ENCODE results near the gene FBXL19.

The FBXL19 gene

GRCh38 chr16:30996324-30996984 is 73.1 kb downstream of the FBXL19 start:
- Histone ChIP-seq H3K4me1 (ENCODE audit: control insufficient read depth, low read length) (peaks cover 7% of the 10 kb centered on the region), H3K27ac (ENCODE audit: low read depth, low read length) (no peak overlapping the region)

DNA sequence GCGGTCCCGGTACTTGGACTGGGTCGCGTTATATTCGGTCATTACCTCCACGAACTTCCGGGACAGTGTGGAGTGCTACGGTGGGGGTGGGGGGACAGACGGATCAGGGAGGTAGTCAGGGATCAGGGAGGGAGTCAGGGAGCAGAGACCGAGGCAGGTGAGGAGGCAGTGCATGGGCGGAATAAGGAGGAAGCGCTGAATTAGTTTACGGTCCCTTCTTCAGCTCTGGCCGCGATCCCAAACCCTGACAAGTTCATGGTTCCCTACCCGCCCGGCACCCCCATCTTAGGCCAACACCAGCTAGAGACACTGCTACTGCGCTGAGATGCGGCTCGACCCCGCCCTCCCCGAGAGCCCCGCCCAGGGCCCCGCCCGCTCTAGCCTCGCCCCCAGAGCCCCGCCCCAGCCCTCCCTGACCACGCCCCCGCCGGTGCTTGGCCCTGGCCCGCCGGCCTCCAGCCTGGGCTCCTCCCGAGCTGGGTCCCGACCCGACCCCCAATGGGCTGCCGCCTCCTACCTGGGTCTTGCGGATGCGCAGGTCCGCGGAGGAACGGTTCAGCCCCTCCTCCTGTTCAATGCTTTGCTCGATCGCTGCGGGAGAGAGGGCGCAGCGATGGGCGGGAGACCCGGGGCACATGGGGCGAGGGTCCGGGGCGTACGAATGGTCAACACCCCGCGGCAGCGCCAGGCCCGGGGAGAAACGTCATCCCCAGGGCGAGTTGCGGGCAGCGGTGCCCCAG is 73.8 kb downstream of the FBXL19 start:
- Histone ChIP-seq H3K27me3 (ENCODE audit: control insufficient read depth, low read length) (peaks cover 9% of the 10 kb centered on the region), H3F3A (ENCODE audit: control insufficient read depth, insufficient read depth) (no peaks in the 10 kb centered on the region), H3K4me2 (ENCODE audit: low read length) (peak overlapping the region; percentile 91), H3K36me3 (ENCODE audit: control insufficient read depth, low read length) (no peaks in the 10 kb centered on the region), H3K27ac (ENCODE audit: low read depth, low read length) (no peak overlapping the region), H3K4me1 (ENCODE audit: control insufficient read depth, low read length) (peaks cover 7% of the 10 kb centered on the region), H3K79me2 (ENCODE audit: control insufficient read depth, low read length) (no peaks in the 10 kb centered on the region), H4K20me1 (ENCODE audit: control insufficient read depth, insufficient read depth, low read depth, low read length) (no peaks in the 10 kb centered on the region), H3K4me3 (ENCODE audit: low read length) (peak overlapping the region; percentile 72), H3K9me2 (replicated peaks; ENCODE audit: control insufficient read depth, low read length) (no peaks in the 10 kb centered on the region), H3K9me3 (ENCODE audit: control insufficient read depth, insufficient read depth, low read length) (no peaks in the 10 kb centered on the region)
- TF ChIP-seq, protein P1, sequence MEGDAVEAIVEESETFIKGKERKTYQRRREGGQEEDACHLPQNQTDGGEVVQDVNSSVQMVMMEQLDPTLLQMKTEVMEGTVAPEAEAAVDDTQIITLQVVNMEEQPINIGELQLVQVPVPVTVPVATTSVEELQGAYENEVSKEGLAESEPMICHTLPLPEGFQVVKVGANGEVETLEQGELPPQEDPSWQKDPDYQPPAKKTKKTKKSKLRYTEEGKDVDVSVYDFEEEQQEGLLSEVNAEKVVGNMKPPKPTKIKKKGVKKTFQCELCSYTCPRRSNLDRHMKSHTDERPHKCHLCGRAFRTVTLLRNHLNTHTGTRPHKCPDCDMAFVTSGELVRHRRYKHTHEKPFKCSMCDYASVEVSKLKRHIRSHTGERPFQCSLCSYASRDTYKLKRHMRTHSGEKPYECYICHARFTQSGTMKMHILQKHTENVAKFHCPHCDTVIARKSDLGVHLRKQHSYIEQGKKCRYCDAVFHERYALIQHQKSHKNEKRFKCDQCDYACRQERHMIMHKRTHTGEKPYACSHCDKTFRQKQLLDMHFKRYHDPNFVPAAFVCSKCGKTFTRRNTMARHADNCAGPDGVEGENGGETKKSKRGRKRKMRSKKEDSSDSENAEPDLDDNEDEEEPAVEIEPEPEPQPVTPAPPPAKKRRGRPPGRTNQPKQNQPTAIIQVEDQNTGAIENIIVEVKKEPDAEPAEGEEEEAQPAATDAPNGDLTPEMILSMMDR (IDR thresholded peaks at IDR 0.05; ENCODE audit: low read depth, low read length, poor library complexity, severe bottlenecking) = no peak
- no peak for TF ChIP-seq EZH2phosphoT487 (IDR thresholded peaks at IDR 0.05; ENCODE audit: borderline replicate concordance, low read length)

More at GRCh38 chr16:30996324-30996984, 73.1 kb downstream of the FBXL19 start:
- H3K27me3 ChIP-seq (ENCODE audit: control insufficient read depth, low read length) = peaks cover 9% of the 10 kb centered on the region
- no peaks in the 10 kb centered on the region for H3K9me2 ChIP-seq (replicated peaks; ENCODE audit: control insufficient read depth, low read length)
- H3K4me3 ChIP-seq (ENCODE audit: low read length) = peak overlapping the region; percentile 72
- no peaks in the 10 kb centered on the region for H3F3A ChIP-seq (ENCODE audit: control insufficient read depth, insufficient read depth)
- H4K20me1 ChIP-seq (ENCODE audit: control insufficient read depth, insufficient read depth, low read depth, low read length) = no peaks in the 10 kb centered on the region
- TF ChIP-seq, protein P1 (IDR thresholded peaks at IDR 0.05; ENCODE audit: low read depth, low read length, poor library complexity, severe bottlenecking) = no peak
- TF ChIP-seq EZH2phosphoT487 (IDR thresholded peaks at IDR 0.05; ENCODE audit: borderline replicate concordance, low read length) = no peak
- H3K79me2 ChIP-seq (ENCODE audit: control insufficient read depth, low read length) = no peaks in the 10 kb centered on the region
- peak overlapping the region; percentile 91 for H3K4me2 ChIP-seq (ENCODE audit: low read length)
- no peaks in the 10 kb centered on the region for H3K36me3 ChIP-seq (ENCODE audit: control insufficient read depth, low read length)
- H3K9me3 ChIP-seq (ENCODE audit: control insufficient read depth, insufficient read depth, low read length) = no peaks in the 10 kb centered on the region

GRCh38 chr16:30997725-30998711 is 74.6 kb downstream of the FBXL19 start:
- H4K20me1 ChIP-seq (ENCODE audit: control insufficient read depth, insufficient read depth, low read depth, low read length) = no peaks in the 10 kb centered on the region
- no peaks in the 10 kb centered on the region for H3F3A ChIP-seq (ENCODE audit: control insufficient read depth, insufficient read depth)
- no peaks in the 10 kb centered on the region for H3K9me2 ChIP-seq (replicated peaks; ENCODE audit: control insufficient read depth, low read length)
- H3K36me3 ChIP-seq (ENCODE audit: control insufficient read depth, low read length) = no peaks in the 10 kb centered on the region
- no peak overlapping the region for H3K4me2 ChIP-seq (ENCODE audit: low read length)
- no peak overlapping the region for H3K27ac ChIP-seq (ENCODE audit: low read depth, low read length)
- no peaks in the 10 kb centered on the region for H3K79me2 ChIP-seq (ENCODE audit: control insufficient read depth, low read length)
- H3K9me3 ChIP-seq (ENCODE audit: control insufficient read depth, insufficient read depth, low read length) = no peaks in the 10 kb centered on the region
- peaks cover 9% of the 10 kb centered on the region for H3K27me3 ChIP-seq (ENCODE audit: control insufficient read depth, low read length)
- no peak overlapping the region for H3K4me3 ChIP-seq (ENCODE audit: low read length)
- peaks cover 7% of the 10 kb centered on the region for H3K4me1 ChIP-seq (ENCODE audit: control insufficient read depth, low read length)
- TF ChIP-seq EZH2phosphoT487 (IDR thresholded peaks at IDR 0.05; ENCODE audit: borderline replicate concordance, low read length) = no peak
- TF ChIP-seq, protein P1 (IDR thresholded peaks at IDR 0.05; ENCODE audit: low read depth, low read length, poor library complexity, severe bottlenecking) = no peak

All from DOHH2 (cell line).